ENCODE measurements around the gene ZNF681.
"Not testable (repeated sequence)": the region's sequence is repeated elsewhere in the genome, so short reads cannot be mapped to it uniquely, and the experiment has no call there.

The ZNF681 gene

GRCh38 chr19:23762884-23763711 lies 4.4 kb upstream of the ZNF681 start:
- Mint-ChIP-seq H3K36me3 (no peaks in the 10 kb centered on the region), H3K4me1 (peaks cover 22% of the 10 kb centered on the region)

GRCh38 chr19:23762548-23762883 lies 3.8 kb upstream of the ZNF681 start:
- Mint-ChIP-seq H3K4me3 (peak overlapping the region; percentile 98), H3K4me1 (peaks cover 22% of the 10 kb centered on the region), H3K27me3 (no peaks in the 10 kb centered on the region), H3K9me3 (no peaks in the 10 kb centered on the region), H3K36me3 (no peaks in the 10 kb centered on the region), H3K27ac (peak overlapping the region; percentile 77)
- ATAC-seq: no peak

More at GRCh38 chr19:23762884-23763711, 4.4 kb upstream of the ZNF681 start:
- Mint-ChIP-seq H3K9me3 (no peaks in the 10 kb centered on the region), H3K27ac (peak overlapping the region; percentile 77), H3K27me3 (no peaks in the 10 kb centered on the region), H3K4me3 (peak overlapping the region; percentile 98)
- ATAC-seq: peak; percentile 90

- not testable (repeated sequence) for H3K27ac Mint-ChIP-seq, H3K27me3 Mint-ChIP-seq, H3K4me3 Mint-ChIP-seq, ATAC-seq, H3K36me3 Mint-ChIP-seq, H3K9me3 Mint-ChIP-seq
- H3K4me1 Mint-ChIP-seq: peaks cover 28% of the 10 kb centered on the region
These were observed 1.6 kb upstream of the ZNF681 start for GRCh38 chr19:23760326-23760725.

GRCh38 chr19:23743633-23744232 lies 15.0 kb downstream of the ZNF681 start:
- not testable (repeated sequence) for ATAC-seq, H3K4me1 Mint-ChIP-seq, H3K27ac Mint-ChIP-seq, H3K4me3 Mint-ChIP-seq, H3K27me3 Mint-ChIP-seq
- Mint-ChIP-seq H3K9me3 (peaks cover 16% of the 10 kb centered on the region), H3K36me3 (peaks cover 47% of the 10 kb centered on the region)

GRCh38 chr19:23730729-23731465 lies 27.8 kb downstream of the ZNF681 start:
- not testable (repeated sequence) for H3K27ac Mint-ChIP-seq, H3K27me3 Mint-ChIP-seq, ATAC-seq, H3K4me3 Mint-ChIP-seq, H3K36me3 Mint-ChIP-seq, H3K4me1 Mint-ChIP-seq
- peaks cover 13% of the 10 kb centered on the region for H3K9me3 Mint-ChIP-seq

GRCh38 chr19:23724161-23724560 lies 34.5 kb downstream of the ZNF681 start:
- ATAC-seq, H3K4me1 Mint-ChIP-seq, H3K27me3 Mint-ChIP-seq, H3K4me3 Mint-ChIP-seq, H3K36me3 Mint-ChIP-seq, H3K27ac Mint-ChIP-seq, H3K9me3 Mint-ChIP-seq: not testable (repeated sequence)

- Mint-ChIP-seq H3K36me3 (no peaks in the 10 kb centered on the region), H3K9me3 (peaks cover 2% of the 10 kb centered on the region), H3K27me3 (peaks cover 15% of the 10 kb centered on the region), H3K27ac (no peak overlapping the region), H3K4me1 (peaks cover 6% of the 10 kb centered on the region), H3K4me3 (no peak overlapping the region)
- no peak for ATAC-seq
These were observed 39.9 kb downstream of the ZNF681 start for GRCh38 chr19:23718802-23719201.

GRCh38 chr19:23716792-23717191 lies 41.9 kb downstream of the ZNF681 start:
- no peak for ATAC-seq
- peaks cover 6% of the 10 kb centered on the region for H3K4me1 Mint-ChIP-seq
- no peak overlapping the region for H3K27ac Mint-ChIP-seq
- peaks cover 2% of the 10 kb centered on the region for H3K9me3 Mint-ChIP-seq
- no peak overlapping the region for H3K4me3 Mint-ChIP-seq
- H3K27me3 Mint-ChIP-seq: peaks cover 15% of the 10 kb centered on the region
- no peaks in the 10 kb centered on the region for H3K36me3 Mint-ChIP-seq

- Mint-ChIP-seq H3K36me3 (no peaks in the 10 kb centered on the region), H3K27me3 (no peaks in the 10 kb centered on the region), H3K4me3 (no peak overlapping the region), H3K27ac (no peak overlapping the region), H3K4me1 (no peaks in the 10 kb centered on the region), H3K9me3 (peaks cover 2% of the 10 kb centered on the region)
- no peak for ATAC-seq
These were observed 49.3 kb downstream of the ZNF681 start for GRCh38 chr19:23709347-23709746.

GRCh38 chr19:23706657-23707056 lies 52.0 kb downstream of the ZNF681 start:
- H3K4me3 Mint-ChIP-seq: no peak overlapping the region
- no peak overlapping the region for H3K27ac Mint-ChIP-seq
- peaks cover 2% of the 10 kb centered on the region for H3K9me3 Mint-ChIP-seq
- H3K36me3 Mint-ChIP-seq: no peaks in the 10 kb centered on the region
- H3K4me1 Mint-ChIP-seq: no peaks in the 10 kb centered on the region
- H3K27me3 Mint-ChIP-seq: peaks cover 9% of the 10 kb centered on the region
- ATAC-seq: no peak

GRCh38 chr19:23699521-23699860 lies 59.2 kb downstream of the ZNF681 start:
- Mint-ChIP-seq H3K27me3 (peaks cover 9% of the 10 kb centered on the region), H3K4me3 (no peak overlapping the region), H3K9me3 (peaks cover 5% of the 10 kb centered on the region), H3K4me1 (no peaks in the 10 kb centered on the region), H3K36me3 (no peaks in the 10 kb centered on the region), H3K27ac (no peak overlapping the region)
- no peak for ATAC-seq

- peaks cover 9% of the 10 kb centered on the region for H3K27me3 Mint-ChIP-seq
- H3K9me3 Mint-ChIP-seq: peaks cover 5% of the 10 kb centered on the region
- no peak overlapping the region for H3K27ac Mint-ChIP-seq
- ATAC-seq: no peak
- no peaks in the 10 kb centered on the region for H3K4me1 Mint-ChIP-seq
- no peak overlapping the region for H3K4me3 Mint-ChIP-seq
- no peaks in the 10 kb centered on the region for H3K36me3 Mint-ChIP-seq
These were observed 59.8 kb downstream of the ZNF681 start for GRCh38 chr19:23698711-23699520.

- not testable (repeated sequence) for H3K4me1 Mint-ChIP-seq, H3K27ac Mint-ChIP-seq, H3K27me3 Mint-ChIP-seq, H3K9me3 Mint-ChIP-seq, H3K36me3 Mint-ChIP-seq, ATAC-seq, H3K4me3 Mint-ChIP-seq
These were observed 65.8 kb downstream of the ZNF681 start for GRCh38 chr19:23692937-23693336.

Measured in stimulated activated memory B cell treated with anti-CD40 and anti-IgM and Interleukin-4, amounts not matched to agents 10 μg/mL and 1 μg/mL and 100 μg/mL, for 72 hours (primary cell).